ENCODE measurements around the gene SLC2A3. TPM values are rescaled to one million over a fixed set of nuclear protein-coding genes. Genes with fewer than 3 reads are reported as not detected.
"Not testable (repeated sequence)": the region's sequence is repeated elsewhere in the genome, so short reads cannot be mapped to it uniquely, and the experiment has no call there.

SLC2A3 gene
- total RNA-seq, 1 experiment from 2014 or later: 10.5 TPM

GRCh38 chr12:7954877-7955276 lies 18.9 kb upstream of the SLC2A3 start:
- BruUV-seq (replicated peaks); ATAC-seq; H3K4me3 ChIP-seq (replicated peaks in 1 of 2; ENCODE audit: low read depth in 1 of 2, low read length in 2 of 2); H3K4me2 ChIP-seq (ENCODE audit: low read length); H3K36me3 ChIP-seq (ENCODE audit: control insufficient read depth in 1 of 2, insufficient read depth in 2 of 2, low read length in 2 of 2); intact Hi-C loops (cut with micrococcal nuclease); H3K27ac ChIP-seq (ENCODE audit: low read depth, low read length); H3K9me3 ChIP-seq (ENCODE audit: control insufficient read depth in 1 of 2, insufficient read depth in 1 of 2, low read depth in 1 of 2, low read length in 2 of 2); H3K27me3 ChIP-seq (ENCODE audit: insufficient read depth, low read length); H4K20me1 ChIP-seq (ENCODE audit: insufficient read depth); DNase-seq (ENCODE audit: low read depth, low spot score); H3K9me2 ChIP-seq (ENCODE audit: insufficient read depth); CTCF ChIA-PET; H2AFZ ChIP-seq (ENCODE audit: low read depth, low read length, poor library complexity, severe bottlenecking); POLR2A ChIA-PET; H3K79me2 ChIP-seq (ENCODE audit: insufficient read depth, low read length); H3K9ac ChIP-seq (ENCODE audit: low read length): not testable (repeated sequence)
- RAD21 ChIA-PET (ENCODE audit: low non-redundant PET in 1 of 2, low total read pairs in 2 of 2, uncharacterized antibody in 2 of 2, unreplicated experiment in 2 of 2): interaction anchor here in 1 of 2 experiments (0.5 kb wide), 1 partner anchor 16 kb away, joined by 3 read pairs; no protein-coding TSS in a partner anchor
- peaks cover 1 to 15% of the 10 kb centered on the region in 2 experiments; a peak in 3 of 4 replicates for H3K4me1 ChIP-seq (ENCODE audit: control insufficient read depth in 1 of 2, insufficient read depth in 2 of 2, low read length in 2 of 2)

- H3K4me2 ChIP-seq (ENCODE audit: low read length); H2AFZ ChIP-seq (ENCODE audit: low read depth, low read length, poor library complexity, severe bottlenecking); H3K36me3 ChIP-seq (ENCODE audit: control insufficient read depth in 1 of 2, insufficient read depth in 2 of 2, low read length in 2 of 2); H3K9ac ChIP-seq (ENCODE audit: low read length); H4K20me1 ChIP-seq (ENCODE audit: insufficient read depth); DNase-seq (ENCODE audit: low read depth, low spot score); H3K9me3 ChIP-seq (ENCODE audit: control insufficient read depth in 1 of 2, insufficient read depth in 1 of 2, low read depth in 1 of 2, low read length in 2 of 2); POLR2A ChIA-PET; H3K9me2 ChIP-seq (ENCODE audit: insufficient read depth); intact Hi-C loops (cut with micrococcal nuclease); H3K27ac ChIP-seq (ENCODE audit: low read depth, low read length); H3K27me3 ChIP-seq (ENCODE audit: insufficient read depth, low read length); RAD21 ChIA-PET (ENCODE audit: low non-redundant PET in 1 of 2, low total read pairs in 2 of 2, uncharacterized antibody in 2 of 2, unreplicated experiment in 2 of 2); CTCF ChIA-PET; BruUV-seq (replicated peaks); H3K4me3 ChIP-seq (replicated peaks in 1 of 2; ENCODE audit: low read depth in 1 of 2, low read length in 2 of 2); ATAC-seq; H3K79me2 ChIP-seq (ENCODE audit: insufficient read depth, low read length): not testable (repeated sequence)
- H3K4me1 ChIP-seq (ENCODE audit: control insufficient read depth in 1 of 2, insufficient read depth in 2 of 2, low read length in 2 of 2): peaks cover 0 to 10% of the 10 kb centered on the region in 2 experiments; a peak in 2 of 4 replicates
These were observed 18.4 kb upstream of the SLC2A3 start for GRCh38 chr12:7954418-7954817.

- ATAC-seq; H3K4me3 ChIP-seq (replicated peaks in 1 of 2; ENCODE audit: low read depth in 1 of 2, low read length in 2 of 2); H3K27me3 ChIP-seq (ENCODE audit: insufficient read depth, low read length); DNase-seq (ENCODE audit: low read depth, low spot score); H3K4me2 ChIP-seq (ENCODE audit: low read length); H3K36me3 ChIP-seq (ENCODE audit: control insufficient read depth in 1 of 2, insufficient read depth in 2 of 2, low read length in 2 of 2); H3K9me2 ChIP-seq (ENCODE audit: insufficient read depth); BruUV-seq (replicated peaks); H3K27ac ChIP-seq (ENCODE audit: low read depth, low read length); CTCF ChIA-PET; H3K9me3 ChIP-seq (ENCODE audit: control insufficient read depth in 1 of 2, insufficient read depth in 1 of 2, low read depth in 1 of 2, low read length in 2 of 2); H4K20me1 ChIP-seq (ENCODE audit: insufficient read depth); RAD21 ChIA-PET (ENCODE audit: low non-redundant PET in 1 of 2, low total read pairs in 2 of 2, uncharacterized antibody in 2 of 2, unreplicated experiment in 2 of 2); H3K9ac ChIP-seq (ENCODE audit: low read length); H3K79me2 ChIP-seq (ENCODE audit: insufficient read depth, low read length); H2AFZ ChIP-seq (ENCODE audit: low read depth, low read length, poor library complexity, severe bottlenecking); POLR2A ChIA-PET; intact Hi-C loops (cut with micrococcal nuclease): not testable (repeated sequence)
- H3K4me1 ChIP-seq (ENCODE audit: control insufficient read depth in 1 of 2, insufficient read depth in 2 of 2, low read length in 2 of 2): peaks cover 0 to 10% of the 10 kb centered on the region in 2 experiments; a peak in 2 of 4 replicates
These were observed 17.9 kb upstream of the SLC2A3 start for GRCh38 chr12:7953912-7954311.

All from HCT116 (cell line).